ENCODE data around the gene PCA3.
A peak's percentile ranks its signal among the peaks of the same experiment; 100 is the strongest.

Gene PCA3

GRCh38 chr9:76810377-76810957, 46.2 kb downstream of the PCA3 start:
- no peak overlapping the region for H3K4me3 ChIP-seq (ENCODE audit: low read depth, low read length)
- peak; percentile 68 for DNase-seq (ENCODE audit: low read depth)
- peak; percentile 90 for TF ChIP-seq CTCF (IDR thresholded peaks at IDR 0.05; ENCODE audit: control insufficient read depth, extremely low read depth, insufficient read depth)

- DNase-seq (ENCODE audit: low read depth), result no peak
- TF ChIP-seq CTCF (IDR thresholded peaks at IDR 0.05; ENCODE audit: control insufficient read depth, extremely low read depth, insufficient read depth), result no peak
- H3K4me3 ChIP-seq (ENCODE audit: low read depth, low read length), result no peak overlapping the region
These were observed 48.4 kb downstream of the PCA3 start for GRCh38 chr9:76812591-76812990.

GRCh38 chr9:76817489-76817888, 53.3 kb downstream of the PCA3 start:
- TF ChIP-seq CTCF (IDR thresholded peaks at IDR 0.05; ENCODE audit: control insufficient read depth, extremely low read depth, insufficient read depth), result no peak

GRCh38 chr9:76818271-76818670, 54.0 kb downstream of the PCA3 start:
- no peak for TF ChIP-seq CTCF (IDR thresholded peaks at IDR 0.05; ENCODE audit: control insufficient read depth, extremely low read depth, insufficient read depth)
- no peak overlapping the region for H3K4me3 ChIP-seq (ENCODE audit: low read depth, low read length)
- DNase-seq (ENCODE audit: low read depth), result peak; percentile 67

More at GRCh38 chr9:76817489-76817888, 53.3 kb downstream of the PCA3 start:
- H3K4me3 ChIP-seq (ENCODE audit: low read depth, low read length), result no peak overlapping the region
- no peak for DNase-seq (ENCODE audit: low read depth)

- TF ChIP-seq CTCF (IDR thresholded peaks at IDR 0.05; ENCODE audit: control insufficient read depth, extremely low read depth, insufficient read depth), result no peak
- no peak overlapping the region for H3K4me3 ChIP-seq (ENCODE audit: low read depth, low read length)
- DNase-seq (ENCODE audit: low read depth), result no peak
These were observed 56.2 kb downstream of the PCA3 start for GRCh38 chr9:76820431-76820830.

GRCh38 chr9:76827296-76828080, 63.2 kb downstream of the PCA3 start:
- peak; percentile 84 for DNase-seq (ENCODE audit: low read depth)
- TF ChIP-seq CTCF (IDR thresholded peaks at IDR 0.05; ENCODE audit: control insufficient read depth, extremely low read depth, insufficient read depth), result no peak

More at GRCh38 chr9:76827296-76828080, 63.2 kb downstream of the PCA3 start:
- peak overlapping the region; percentile 19; the same call in 1 of the 2 replicates for H3K4me3 ChIP-seq (ENCODE audit: low read depth, low read length)
